ENCODE data around the gene GCM1.

- TF ChIP-seq, protein P1, sequence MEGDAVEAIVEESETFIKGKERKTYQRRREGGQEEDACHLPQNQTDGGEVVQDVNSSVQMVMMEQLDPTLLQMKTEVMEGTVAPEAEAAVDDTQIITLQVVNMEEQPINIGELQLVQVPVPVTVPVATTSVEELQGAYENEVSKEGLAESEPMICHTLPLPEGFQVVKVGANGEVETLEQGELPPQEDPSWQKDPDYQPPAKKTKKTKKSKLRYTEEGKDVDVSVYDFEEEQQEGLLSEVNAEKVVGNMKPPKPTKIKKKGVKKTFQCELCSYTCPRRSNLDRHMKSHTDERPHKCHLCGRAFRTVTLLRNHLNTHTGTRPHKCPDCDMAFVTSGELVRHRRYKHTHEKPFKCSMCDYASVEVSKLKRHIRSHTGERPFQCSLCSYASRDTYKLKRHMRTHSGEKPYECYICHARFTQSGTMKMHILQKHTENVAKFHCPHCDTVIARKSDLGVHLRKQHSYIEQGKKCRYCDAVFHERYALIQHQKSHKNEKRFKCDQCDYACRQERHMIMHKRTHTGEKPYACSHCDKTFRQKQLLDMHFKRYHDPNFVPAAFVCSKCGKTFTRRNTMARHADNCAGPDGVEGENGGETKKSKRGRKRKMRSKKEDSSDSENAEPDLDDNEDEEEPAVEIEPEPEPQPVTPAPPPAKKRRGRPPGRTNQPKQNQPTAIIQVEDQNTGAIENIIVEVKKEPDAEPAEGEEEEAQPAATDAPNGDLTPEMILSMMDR (IDR thresholded peaks at IDR 0.05), result no peak
- TF ChIP-seq EZH2 (IDR thresholded peaks at IDR 0.05; ENCODE audit: borderline replicate concordance, insufficient read depth, low read depth, low read length, poor library complexity, severe bottlenecking), result no peak
These were observed 39.0 kb downstream of the GCM1 start for GRCh38 chr6:53109612-53110011.
